ENCODE measurements around the gene PPP2R5C. TPM values are rescaled to one million over a fixed set of nuclear protein-coding genes. Genes with fewer than 3 reads are reported as not detected.

The PPP2R5C gene
- total and polyA plus RNA-seq, 2 of the 8 experiments (the other 6 are each of a cell fraction or from before 2014, with no cell fraction given) = 49.6 to 95.9 TPM

DNA sequence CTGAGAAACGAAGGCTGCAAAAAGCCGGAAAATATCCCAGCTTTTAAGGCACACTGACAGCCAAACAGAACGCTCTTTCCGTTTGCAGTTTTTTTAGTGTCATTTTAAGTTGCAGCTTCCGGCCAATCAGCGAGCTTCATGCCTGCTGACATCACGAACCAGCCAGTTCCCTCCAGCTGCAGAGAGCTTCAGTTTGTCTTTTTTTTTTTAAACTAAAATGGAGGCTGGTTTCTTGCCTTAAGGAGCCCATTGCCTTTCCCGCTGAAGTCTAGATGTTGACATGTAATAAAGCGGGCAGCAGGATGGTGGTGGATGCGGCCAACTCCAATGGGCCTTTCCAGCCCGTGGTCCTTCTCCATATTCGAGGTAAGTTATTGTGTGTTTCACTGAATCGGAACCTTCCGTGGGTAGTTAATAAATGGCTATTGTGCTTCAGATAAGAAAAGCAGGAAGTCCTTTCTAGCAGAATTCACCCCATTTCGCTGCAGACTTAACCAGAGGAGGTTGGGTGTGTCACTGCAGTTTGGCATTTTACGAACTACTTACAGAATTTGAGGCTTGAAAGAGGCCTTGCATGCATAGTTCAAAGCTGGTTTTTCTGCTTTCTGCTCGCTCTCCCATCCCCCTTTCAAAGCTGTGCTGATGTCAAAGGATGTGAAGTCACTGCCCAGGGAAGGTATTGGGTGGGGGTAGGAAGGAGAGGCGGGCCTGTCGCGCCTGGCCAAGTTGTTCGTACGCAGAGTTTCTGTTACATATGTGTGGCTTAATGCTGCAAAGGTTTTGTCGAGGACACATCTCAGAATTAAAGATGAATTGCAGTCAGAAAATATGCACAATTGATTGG is 48.4 kb downstream of the PPP2R5C start (continued):
- TF ChIP-seq BCL11A (IDR thresholded peaks at IDR 0.05; ENCODE audit: low read depth in 2 of 2, low read length in 2 of 2) (no peak), YY1 (IDR thresholded peaks at IDR 0.05; ENCODE audit: low read depth, low read length) (peak; percentile 91), JUN (IDR thresholded peaks at IDR 0.05; ENCODE audit: low read depth, low read length) (no peak), POU5F1 (IDR thresholded peaks at IDR 0.05; ENCODE audit: low read depth, low read length) (no peak), RXRA (IDR thresholded peaks at IDR 0.05; ENCODE audit: insufficient read depth, low read depth, low read length) (no peak), BRCA1 (IDR thresholded peaks at IDR 0.05; ENCODE audit: low read depth, low read length) (no peak), SAP30 (IDR thresholded peaks at IDR 0.05; ENCODE audit: insufficient read depth, insufficient replicate concordance, low read length) (peak; percentile 80), ASH2L (IDR thresholded peaks at IDR 0.05; ENCODE audit: low read length) (peak; percentile 100), JUND (IDR thresholded peaks at IDR 0.05; ENCODE audit: low read length) (peak; percentile 57; the same call in 1 of the 2 replicates), CEBPB (IDR thresholded peaks at IDR 0.05; ENCODE audit: low read depth, low read length) (no peak), E2F6 (IDR thresholded peaks at IDR 0.05) (no peak), SIN3A (conservative IDR thresholded peaks at IDR 0.05 in 1 of 2, IDR thresholded peaks at IDR 0.05 in 1 of 2; ENCODE audit: low read depth in 1 of 2, low read length in 2 of 2) (peak; percentile 44 to 62; a peak in 2 of 4 replicates), CBX8 (IDR thresholded peaks at IDR 0.05; ENCODE audit: borderline replicate concordance, low read depth, low read length) (no peak), SIRT6 (IDR thresholded peaks at IDR 0.05; ENCODE audit: low read length) (no peak), PHF8 (conservative IDR thresholded peaks at IDR 0.05; ENCODE audit: low read depth, low read length) (peak; percentile 86), SRF (IDR thresholded peaks at IDR 0.05; ENCODE audit: low read depth, low read length) (no peak), SP1 (IDR thresholded peaks at IDR 0.05; ENCODE audit: low read depth, low read length) (peak; percentile 85), BACH1 (IDR thresholded peaks at IDR 0.05; ENCODE audit: low read length) (no peak)
- TF ChIP-seq, protein P1, sequence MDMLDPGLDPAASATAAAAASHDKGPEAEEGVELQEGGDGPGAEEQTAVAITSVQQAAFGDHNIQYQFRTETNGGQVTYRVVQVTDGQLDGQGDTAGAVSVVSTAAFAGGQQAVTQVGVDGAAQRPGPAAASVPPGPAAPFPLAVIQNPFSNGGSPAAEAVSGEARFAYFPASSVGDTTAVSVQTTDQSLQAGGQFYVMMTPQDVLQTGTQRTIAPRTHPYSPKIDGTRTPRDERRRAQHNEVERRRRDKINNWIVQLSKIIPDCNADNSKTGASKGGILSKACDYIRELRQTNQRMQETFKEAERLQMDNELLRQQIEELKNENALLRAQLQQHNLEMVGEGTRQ (IDR thresholded peaks at IDR 0.05; ENCODE audit: low read length) = no peak
- TF ChIP-seq, protein P2, sequence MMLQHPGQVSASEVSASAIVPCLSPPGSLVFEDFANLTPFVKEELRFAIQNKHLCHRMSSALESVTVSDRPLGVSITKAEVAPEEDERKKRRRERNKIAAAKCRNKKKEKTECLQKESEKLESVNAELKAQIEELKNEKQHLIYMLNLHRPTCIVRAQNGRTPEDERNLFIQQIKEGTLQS (IDR thresholded peaks at IDR 0.05; ENCODE audit: insufficient read depth, low read depth, low read length) = no peak
